K562 (cell line): ENCODE data around the gene KPNA1. TPM values are rescaled to one million over a fixed set of nuclear protein-coding genes. Genes with fewer than 3 reads are reported as not detected.
A peak's percentile ranks its signal among the peaks of the same experiment; 100 is the strongest.

Source experiments
- CBFA2T3 ChIP-seq: fragments of 450-650 bp; IDR thresholded peaks from 2 replicates; pipeline ENCODE4 v1.6.1; 2017
- CEBPB ChIP-seq: fragments of 450-650 bp; IDR thresholded peaks from 2 replicates; pipeline ENCODE4 v1.6.1; 2016; ENCODE audit warnings: missing genetic modification characterization, missing compliant biosample characterization
- FOSL1 ChIP-seq: fragments of 200-800 bp; sonication (Bioruptor generic); conservative IDR thresholded peaks from 2 replicates; pipeline ENCODE4 v1.6.1; 2016; ENCODE audit warnings: missing genetic modification characterization, missing compliant biosample characterization
- HDAC2 ChIP-seq: fragments of 450-650 bp; IDR thresholded peaks from 2 replicates; pipeline ENCODE4 v1.6.1; 2016; ENCODE audit warnings: mild to moderate bottlenecking
- HNRNPL ChIP-seq: fragments of 200-400 bp; formaldehyde crosslinking; IDR thresholded peaks from 2 replicates; pipeline ENCODE4 v1.6.1; 2017; ENCODE audit warnings: low read depth, mild to moderate bottlenecking, low read length
- JUN ChIP-seq, 2 experiments: sonication (generic) in 1 of 2; formaldehyde crosslinking in 1 of 2; IDR thresholded peaks; 2 replicates each; pipeline versions ENCODE4 v1.6.1 to v1.8.0; 2012 to 2022; ENCODE audit warnings: borderline replicate concordance in 2 of 2, mild to moderate bottlenecking in 2 of 2, improper control_type of control experiment in 1 of 2, low read depth in 1 of 2, low read length in 1 of 2, missing genetic modification reagents in 1 of 2
- KAT2B ChIP-seq: IDR thresholded peaks from one replicate; pipeline ENCODE4 v1.6.1; 2012; ENCODE audit warnings: low read depth, mild to moderate bottlenecking, control low read depth, inconsistent platforms, low read length, moderate library complexity
- NCOR1 ChIP-seq: fragments of 450-650 bp; IDR thresholded peaks from 2 replicates; pipeline ENCODE4 v1.6.1; 2016; ENCODE audit warnings: mild to moderate bottlenecking, moderate library complexity
- NFRKB ChIP-seq: fragments of 450-650 bp; IDR thresholded peaks from 2 replicates; pipeline ENCODE4 v1.6.1; 2016; ENCODE audit warnings: low read depth
- POLR2B ChIP-seq: fragments of 450-650 bp; IDR thresholded peaks from 2 replicates; pipeline ENCODE4 v1.6.1; 2018; ENCODE audit warnings: low read depth; ENCODE audit not compliant: partially characterized antibody
- RBM34 ChIP-seq: fragments of 200-400 bp; formaldehyde crosslinking; IDR thresholded peaks from 2 replicates; pipeline ENCODE4 v1.6.1; 2018; ENCODE audit warnings: low read length, borderline replicate concordance; ENCODE audit not compliant: insufficient read depth
- RCOR1 ChIP-seq, 2 experiments: IDR thresholded peaks; 2 replicates each; pipeline ENCODE4 v1.6.1; 2012; ENCODE audit warnings: low read depth in 2 of 2, low read length in 2 of 2, borderline replicate concordance in 1 of 2, improper control_type of control experiment in 1 of 2
- SRF ChIP-seq, 2 experiments: fragments of 250-450, 450-650 bp in 1 of 2; sonication (Bioruptor Pico) in 1 of 2; sonication (generic) in 1 of 2; formaldehyde crosslinking; IDR thresholded peaks; 2 replicates each; pipeline versions ENCODE4 v1.5.0 to v1.5.1; 2020 to 2022; ENCODE audit warnings: mild to moderate bottlenecking in 1 of 2, missing genetic modification reagents in 1 of 2
- TAL1 ChIP-seq: fragments of 450-650 bp; IDR thresholded peaks from 2 replicates; pipeline ENCODE4 v1.6.1; 2016; ENCODE audit warnings: mild to moderate bottlenecking
- polyA plus RNA-seq, 8 experiments: library from polyadenylated mRNA; depleted of rRNA in 4 of 8; stranded (reverse) in 5 of 8; unstranded in 3 of 8; fragments of >200 nt; fragmentation: Nextera tagmentation in 2 of 8; fragmentation: Illumina TruSeq in 1 of 8; extraction: Ambion mirVana in 2 of 8; extraction: Trizol in 1 of 8; gene quantifications; 2 replicates each; pipeline versions ENCODE4 v1.2.1 to v1.2.3, GENCODE V29; 2011 to 2014; ENCODE audit warnings: inconsistent platforms in 1 of 8, missing spikeins in 1 of 8
- total RNA-seq, 7 experiments: library from RNA; depleted of rRNA in 6 of 7; stranded (reverse); fragments of >200 nt in 6 of 7; fragmentation: Illumina TruSeq in 2 of 7; extraction: Trizol in 2 of 7; gene quantifications; 2 replicates each; pipeline versions ENCODE4 v1.2.1 to v1.2.3, GENCODE V29; 2011 to 2021; ENCODE audit warnings: low replicate concordance in 1 of 7
- TF ChIP-seq, protein P1 (sequence below): fragments of 450-650 bp; IDR thresholded peaks from 2 replicates; pipeline ENCODE4 v1.6.1; 2016
- TF ChIP-seq, protein P2 (sequence below), 2 experiments: fragments of 450-650 bp in 1 of 2; sonication (generic) in 1 of 2; formaldehyde crosslinking in 1 of 2; IDR thresholded peaks in 1 of 2; conservative IDR thresholded peaks in 1 of 2; 2 replicates each; pipeline versions ENCODE4 v1.6.1 to v1.8.1; 2016 to 2023; ENCODE audit warnings: mild to moderate bottlenecking in 2 of 2, moderate library complexity in 2 of 2, inconsistent platforms in 1 of 2, missing genetic modification reagents in 1 of 2
- TF ChIP-seq, protein P3 (sequence below): fragments of 450-650 bp; formaldehyde crosslinking; IDR thresholded peaks from 2 replicates; pipeline ENCODE4 v1.4.0; 2020; ENCODE audit warnings: mild to moderate bottlenecking
- TF ChIP-seq, protein P4 (sequence below): fragments of 450-650 bp; IDR thresholded peaks from 2 replicates; pipeline ENCODE4 v1.6.1; 2017; ENCODE audit warnings: antibody characterized with exemption
- TF ChIP-seq, protein P5 (sequence below): sonication (generic); formaldehyde crosslinking; IDR thresholded peaks from 2 replicates; pipeline ENCODE4 v1.8.1; 2022; ENCODE audit warnings: missing genetic modification reagents

Gene KPNA1
- total and polyA plus RNA-seq, 9 of the 15 experiments (the other 6 are each of a cell fraction or from before 2014, with no cell fraction given) = 9.3 to 53.8 (median 33.5) TPM

DNA sequence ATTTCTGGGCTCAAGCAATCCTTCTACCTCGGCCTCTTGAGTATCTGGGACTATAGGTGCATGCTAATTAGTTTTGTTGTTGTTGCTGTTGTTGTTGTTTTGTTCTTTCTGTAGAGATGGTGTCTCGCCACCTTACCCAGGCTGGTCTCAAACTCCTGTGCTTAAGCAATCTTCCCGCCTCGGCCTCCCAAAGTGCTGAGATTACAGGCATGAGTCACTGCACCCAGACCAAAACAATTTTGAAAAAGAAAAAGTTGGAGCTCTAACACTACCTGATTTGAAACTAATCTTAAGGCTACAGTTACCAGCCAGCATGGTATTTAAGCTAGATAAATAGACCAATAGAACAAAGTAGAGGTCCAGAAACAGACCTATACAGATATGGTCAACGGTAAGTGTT is 29.8 kb downstream of the KPNA1 start (continued):
- TF ChIP-seq FOSL1 (tag) = peak; percentile 74
- no peak for TF ChIP-seq POLR2B
- no peak for TF ChIP-seq HNRNPL
- no peak for TF ChIP-seq SRF (CRISPR knock-in tag; IDR thresholded peaks at IDR 0.05)
- TF ChIP-seq CEBPB (tag) = peak; percentile 52; the same call in 1 of the 2 replicates
- 0 out of 2 replicates have a peak, but pooled peaks have one; percentile 35 for TF ChIP-seq JUN (IDR thresholded peaks at IDR 0.05; ENCODE audit: borderline replicate concordance, low read depth, low read length)
- no peak for TF ChIP-seq JUN (CRISPR knock-in tag; IDR thresholded peaks at IDR 0.05; ENCODE audit: borderline replicate concordance)
- peak; percentile 33; the same call in 1 of the 2 replicates for TF ChIP-seq TAL1
- TF ChIP-seq, protein P1, sequence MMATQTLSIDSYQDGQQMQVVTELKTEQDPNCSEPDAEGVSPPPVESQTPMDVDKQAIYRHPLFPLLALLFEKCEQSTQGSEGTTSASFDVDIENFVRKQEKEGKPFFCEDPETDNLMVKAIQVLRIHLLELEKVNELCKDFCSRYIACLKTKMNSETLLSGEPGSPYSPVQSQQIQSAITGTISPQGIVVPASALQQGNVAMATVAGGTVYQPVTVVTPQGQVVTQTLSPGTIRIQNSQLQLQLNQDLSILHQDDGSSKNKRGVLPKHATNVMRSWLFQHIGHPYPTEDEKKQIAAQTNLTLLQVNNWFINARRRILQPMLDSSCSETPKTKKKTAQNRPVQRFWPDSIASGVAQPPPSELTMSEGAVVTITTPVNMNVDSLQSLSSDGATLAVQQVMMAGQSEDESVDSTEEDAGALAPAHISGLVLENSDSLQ = no peak
- TF ChIP-seq, protein P2, sequence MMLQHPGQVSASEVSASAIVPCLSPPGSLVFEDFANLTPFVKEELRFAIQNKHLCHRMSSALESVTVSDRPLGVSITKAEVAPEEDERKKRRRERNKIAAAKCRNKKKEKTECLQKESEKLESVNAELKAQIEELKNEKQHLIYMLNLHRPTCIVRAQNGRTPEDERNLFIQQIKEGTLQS (IDR thresholded peaks at IDR 0.05) = peak; percentile 67
- TF ChIP-seq, protein P2 (CRISPR knock-in tag; conservative IDR thresholded peaks at IDR 0.05) = no peak
- 0 out of 2 replicates have a peak, but pooled peaks have one; percentile 42 for TF ChIP-seq HDAC2
- TF ChIP-seq RBM34 = no peak
- TF ChIP-seq, protein P3, sequence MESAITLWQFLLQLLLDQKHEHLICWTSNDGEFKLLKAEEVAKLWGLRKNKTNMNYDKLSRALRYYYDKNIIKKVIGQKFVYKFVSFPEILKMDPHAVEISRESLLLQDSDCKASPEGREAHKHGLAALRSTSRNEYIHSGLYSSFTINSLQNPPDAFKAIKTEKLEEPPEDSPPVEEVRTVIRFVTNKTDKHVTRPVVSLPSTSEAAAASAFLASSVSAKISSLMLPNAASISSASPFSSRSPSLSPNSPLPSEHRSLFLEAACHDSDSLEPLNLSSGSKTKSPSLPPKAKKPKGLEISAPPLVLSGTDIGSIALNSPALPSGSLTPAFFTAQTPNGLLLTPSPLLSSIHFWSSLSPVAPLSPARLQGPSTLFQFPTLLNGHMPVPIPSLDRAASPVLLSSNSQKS (CRISPR knock-in tag) = no peak
- peak; percentile 58; the same call in 1 of the 2 replicates for TF ChIP-seq NCOR1
- TF ChIP-seq KAT2B = no peak
- TF ChIP-seq, protein P4, sequence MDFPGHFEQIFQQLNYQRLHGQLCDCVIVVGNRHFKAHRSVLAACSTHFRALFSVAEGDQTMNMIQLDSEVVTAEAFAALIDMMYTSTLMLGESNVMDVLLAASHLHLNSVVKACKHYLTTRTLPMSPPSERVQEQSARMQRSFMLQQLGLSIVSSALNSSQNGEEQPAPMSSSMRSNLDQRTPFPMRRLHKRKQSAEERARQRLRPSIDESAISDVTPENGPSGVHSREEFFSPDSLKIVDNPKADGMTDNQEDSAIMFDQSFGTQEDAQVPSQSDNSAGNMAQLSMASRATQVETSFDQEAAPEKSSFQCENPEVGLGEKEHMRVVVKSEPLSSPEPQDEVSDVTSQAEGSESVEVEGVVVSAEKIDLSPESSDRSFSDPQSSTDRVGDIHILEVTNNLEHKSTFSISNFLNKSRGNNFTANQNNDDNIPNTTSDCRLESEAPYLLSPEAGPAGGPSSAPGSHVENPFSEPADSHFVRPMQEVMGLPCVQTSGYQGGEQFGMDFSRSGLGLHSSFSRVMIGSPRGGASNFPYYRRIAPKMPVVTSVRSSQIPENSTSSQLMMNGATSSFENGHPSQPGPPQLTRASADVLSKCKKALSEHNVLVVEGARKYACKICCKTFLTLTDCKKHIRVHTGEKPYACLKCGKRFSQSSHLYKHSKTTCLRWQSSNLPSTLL = no peak
- peak in 1 of 2 experiments; percentile 79; a peak in 1 of 4 replicates for TF ChIP-seq RCOR1 (IDR thresholded peaks at IDR 0.05; ENCODE audit: borderline replicate concordance in 1 of 2, low read depth in 2 of 2, low read length in 2 of 2)
- TF ChIP-seq, protein P5, sequence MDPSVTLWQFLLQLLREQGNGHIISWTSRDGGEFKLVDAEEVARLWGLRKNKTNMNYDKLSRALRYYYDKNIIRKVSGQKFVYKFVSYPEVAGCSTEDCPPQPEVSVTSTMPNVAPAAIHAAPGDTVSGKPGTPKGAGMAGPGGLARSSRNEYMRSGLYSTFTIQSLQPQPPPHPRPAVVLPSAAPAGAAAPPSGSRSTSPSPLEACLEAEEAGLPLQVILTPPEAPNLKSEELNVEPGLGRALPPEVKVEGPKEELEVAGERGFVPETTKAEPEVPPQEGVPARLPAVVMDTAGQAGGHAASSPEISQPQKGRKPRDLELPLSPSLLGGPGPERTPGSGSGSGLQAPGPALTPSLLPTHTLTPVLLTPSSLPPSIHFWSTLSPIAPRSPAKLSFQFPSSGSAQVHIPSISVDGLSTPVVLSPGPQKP (CRISPR knock-in tag) = no peak
- no peak for TF ChIP-seq NFRKB
- peak; percentile 81 for TF ChIP-seq CBFA2T3
